HG03342 (cell line): ENCODE results near the gene MAVS.

Experiments used
- ATAC-seq: cut with Tn5 transposase; IDR thresholded peaks from one replicate; pipeline ENCODE4 v1.9.1; 2021; ENCODE audit warnings: mild to moderate bottlenecking, moderate library complexity; ENCODE audit not compliant: unreplicated experiment

MAVS gene

GRCh38 chr20:3906744-3907721, 60.4 kb downstream of the MAVS start:
- peak; percentile 84 for ATAC-seq

GRCh38 chr20:3908667-3909066, 62.0 kb downstream of the MAVS start:
- no peak for ATAC-seq

GRCh38 chr20:3909952-3910366, 63.3 kb downstream of the MAVS start:
- ATAC-seq: no peak

GRCh38 chr20:3910853-3911252, 64.2 kb downstream of the MAVS start:
- ATAC-seq: no peak

GRCh38 chr20:3911956-3912355, 65.3 kb downstream of the MAVS start:
- no peak for ATAC-seq

- ATAC-seq: no peak
These were observed 67.8 kb downstream of the MAVS start for GRCh38 chr20:3914446-3914845.

DNA sequence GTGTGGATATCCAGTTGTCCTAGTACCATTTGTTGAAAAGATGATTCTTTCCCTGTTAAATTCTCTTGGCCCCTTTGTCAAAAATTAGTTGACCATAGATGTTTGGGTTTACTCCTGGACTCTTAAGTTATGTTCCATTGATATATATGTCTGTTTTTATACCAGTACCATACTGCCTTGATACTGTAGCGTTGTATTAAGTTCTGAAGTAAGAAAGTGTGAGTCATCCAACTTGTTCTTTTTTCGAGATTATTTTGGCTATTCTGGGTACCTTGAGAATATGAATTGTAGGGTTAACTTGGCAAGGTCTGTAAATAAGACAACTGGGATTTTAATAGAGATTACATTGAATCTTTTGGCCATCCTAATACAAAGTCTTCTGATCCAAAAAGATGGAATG, 69.1 kb downstream of the MAVS start:
- ATAC-seq: no peak

- no peak for ATAC-seq
These were observed 69.7 kb downstream of the MAVS start for GRCh38 chr20:3916364-3916763.

- ATAC-seq: no peak
These were observed 72.7 kb downstream of the MAVS start for GRCh38 chr20:3919352-3919751.

GRCh38 chr20:3922223-3922982, 75.8 kb downstream of the MAVS start:
- ATAC-seq: no peak

DNA sequence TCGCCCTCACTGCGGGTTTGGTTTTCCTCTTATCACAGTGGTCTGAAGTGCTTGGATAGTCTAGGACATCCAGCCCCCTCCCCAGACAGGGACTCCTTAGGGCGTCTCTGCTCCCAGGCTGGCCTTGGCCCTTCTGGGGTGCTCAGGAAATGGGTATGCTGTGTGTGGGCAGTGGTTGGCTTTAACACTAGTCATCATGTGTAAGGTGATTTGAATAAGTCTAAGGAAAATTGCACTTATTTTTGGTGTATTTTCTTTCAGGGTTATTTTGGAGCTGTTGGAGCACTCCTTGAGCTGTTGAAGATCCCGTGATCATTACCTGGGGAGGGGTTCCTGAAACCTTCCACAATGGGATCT, 76.3 kb downstream of the MAVS start:
- no peak for ATAC-seq

DNA sequence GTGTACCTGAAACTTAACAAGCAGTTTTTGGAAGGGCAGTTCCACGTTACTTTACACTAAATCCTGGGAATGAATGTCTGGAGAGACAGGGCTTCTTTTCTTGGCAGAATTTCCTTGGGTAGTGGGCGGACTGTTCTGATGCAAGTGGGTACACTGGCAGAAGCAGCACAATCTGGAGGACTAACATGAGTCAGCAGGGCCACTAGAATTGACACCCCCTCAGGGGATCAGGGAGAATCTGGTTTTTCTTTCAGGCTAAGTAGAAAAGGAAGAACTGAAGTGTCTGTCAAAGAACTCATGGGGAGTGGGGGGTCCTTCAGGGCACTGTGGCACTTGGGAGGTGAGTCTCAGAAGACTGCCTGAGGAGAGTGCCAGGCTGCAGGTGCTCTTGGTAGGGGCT, 77.2 kb downstream of the MAVS start:
- ATAC-seq: no peak

DNA sequence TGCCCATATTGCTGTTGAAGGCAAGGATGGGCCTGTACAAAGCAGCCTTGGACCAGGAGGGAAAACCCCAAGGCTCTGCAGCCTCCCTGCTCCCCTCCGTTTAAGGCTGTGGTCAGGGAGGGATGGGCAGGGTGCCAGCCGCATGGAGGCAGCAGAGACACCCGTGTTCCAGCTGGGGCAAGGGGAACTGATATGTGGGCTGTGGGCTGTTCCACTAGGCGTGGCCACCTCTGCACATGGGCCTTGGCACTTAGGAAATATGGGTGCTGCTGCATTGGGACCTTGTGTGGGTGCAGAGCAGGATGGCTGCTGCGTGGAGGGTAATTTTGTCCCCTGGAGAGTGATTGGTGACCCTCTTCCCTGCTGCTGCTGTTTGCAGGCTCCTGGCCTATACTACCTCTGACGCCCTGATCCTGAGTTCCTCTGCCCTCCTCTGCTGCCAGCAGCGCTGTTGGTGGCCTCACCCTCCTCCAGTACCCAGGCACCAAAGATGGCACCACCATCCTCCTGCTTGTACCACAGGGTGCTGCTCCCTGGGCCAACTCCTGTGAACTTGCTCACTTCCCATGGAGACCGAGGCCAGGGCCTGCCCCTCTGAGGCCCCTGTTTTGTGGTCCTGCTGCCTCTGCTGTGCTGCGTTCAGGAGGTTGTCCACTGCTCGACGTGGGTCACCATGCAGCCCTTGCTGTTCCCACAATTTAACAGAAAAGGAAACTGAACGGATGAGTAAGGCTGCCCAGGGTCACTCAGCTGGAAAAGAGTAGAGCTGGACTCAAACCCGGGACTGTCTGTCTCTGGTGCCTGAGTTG, 77.9 kb downstream of the MAVS start:
- no peak for ATAC-seq

DNA sequence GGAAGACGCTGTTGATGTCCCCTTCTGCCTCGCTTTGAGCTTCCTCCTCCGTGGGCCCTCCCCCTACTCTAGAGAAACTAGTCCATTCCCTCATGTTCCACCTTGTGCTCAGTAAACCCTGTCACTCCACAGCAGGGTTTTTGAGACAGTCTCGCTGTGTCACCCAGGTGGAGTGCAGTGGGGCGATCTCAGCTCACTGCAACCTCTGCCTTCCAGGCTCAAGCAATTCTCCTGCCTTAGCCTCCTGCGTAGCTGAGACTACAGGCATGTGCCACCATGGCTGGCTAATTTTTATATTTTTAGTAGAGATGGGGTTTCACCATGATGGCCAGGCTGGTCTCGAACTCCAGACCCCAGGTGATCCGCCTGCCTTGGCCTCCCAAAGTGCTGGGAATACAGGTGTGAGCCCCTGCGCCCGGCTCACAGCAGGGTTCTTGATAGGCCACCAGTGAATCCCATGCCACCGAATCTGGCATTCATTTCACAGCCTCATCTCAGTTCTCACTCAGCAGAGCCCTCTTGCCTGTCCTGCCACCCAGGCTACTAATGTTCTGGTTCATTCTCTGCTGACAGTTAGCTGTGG, 78.6 kb downstream of the MAVS start:
- ATAC-seq: no peak
